Pancreas (tissue), 10 donors: ENCODE measurements around the gene HOXA11. TPM values are rescaled to one million over a fixed set of nuclear protein-coding genes. Genes with fewer than 3 reads are reported as not detected.

Source experiments
- ATAC-seq, 4 donors: fragments of 200-7000 bp; cut with Tn5 transposase; one replicate each; pipeline versions ENCODE4 v1.8.0 to v1.9.1; 2020; ENCODE audit warnings: mild to moderate bottlenecking in 4 of 4, moderate library complexity in 4 of 4
- DNase-seq, 6 donors: peaks; one replicate each; pipeline ENCODE4 v3.0.0-alpha.2; 2020
- FAIRE-seq: peaks from 2 replicates; lab custom pipeline; 2012; peaks lifted over from hg19 to GRCh38; lab: Jason Lieb, UNC
- H3K27ac ChIP-seq, 4 donors: fragments of 200-600 bp; sonication (generic); 1 replicate in 3 of 4; 2 replicates in 1 of 4; pipeline versions ENCODE4 v1.5.0 to v1.8.0; 2020
- H3K27me3 ChIP-seq, 4 donors: fragments of 200-600 bp; one replicate each; pipeline ENCODE4 v1.8.0; 2021
- H3K36me3 ChIP-seq, 3 donors: fragments of 200-600 bp; sonication (generic) in 1 of 3; one replicate each; pipeline versions ENCODE4 v1.5.0 to v1.8.0; 2020 to 2021
- H3K4me1 ChIP-seq, 3 donors: fragments of 200-600 bp; one replicate each; pipeline ENCODE4 v1.8.0; 2021
- H3K4me3 ChIP-seq, 4 donors: fragments of 200-600 bp; sonication (generic) in 2 of 4; one replicate each; pipeline versions ENCODE4 v1.5.0 to v1.8.0; 2020 to 2021
- H3K9me3 ChIP-seq, 4 donors: fragments of 200-600 bp; one replicate each; pipeline ENCODE4 v1.8.0; 2021
- CTCF ChIP-seq, 4 donors: fragments of 200-600 bp; sonication (generic) in 3 of 4; IDR thresholded peaks; one replicate each; pipeline versions ENCODE4 v1.5.0 to v1.8.0; 2021; ENCODE audit warnings: antibody characterized with exemption in 4 of 4
- WGBS, 2 donors: extraction: QIAGEN DNeasy Blood & Tissue Kit; methylation state at CpG; one replicate each; pipeline ENCODE4 v1.1.7; 2013; 5-methylcytosine and 5-hydroxymethylcytosine counted together
- intact Hi-C, 3 donors: fragments of 100-400 bp; cut with DNase I; formaldehyde crosslinking; loops; one replicate each; pipeline versions ENCODE4 v1.11.1 to v1.14.2; 2022
- polyA plus RNA-seq, 2 donors: library from polyadenylated mRNA; stranded (reverse); fragments of 200-250 nt; gene quantifications; one replicate each; pipeline ENCODE4 v1.2.3, GENCODE V29; 2013
- total RNA-seq, 6 donors: library from RNA; stranded (reverse); fragmentation: NEBNext Ultra II Directional in 4 of 6; extraction: Animal tissue kit (Norgen Biotek cat#: 25700) in 4 of 6; gene quantifications; one replicate each; pipeline versions ENCODE4 v1.2.1 to v1.2.4, GENCODE V29; 2021 to 2023
- donor health status: healthy with polysubstance abuse.
- donor health status: DM: no; HTN: no; CAD: no; lungs with moderate emphysema.
- donor health status: DM: no; HTN: no; CAD: no.
- donor health status: control.
- donor health status: control.
- donor health status: Bipolar disorder and iron deficiency.
- donor health status: DM: yes; HTN: yes; CAD: no.
- donor health status: DM: no; HTN: no; CAD: no.
- donor health status: DM: no; HTN: no; CAD: no.
- donor health status: DM: yes; HTN: yes; CAD: no.

The HOXA11 gene
- total and polyA plus RNA-seq, 8 donors = not detected

GRCh38 chr7:27172315-27172774, 12.7 kb downstream of the HOXA11 start:
- DNase-seq (peak in 3 of 6 donors; percentile 4 to 37 (median 37)), FAIRE-seq (no peak), ATAC-seq (no peak)
- intact Hi-C loops = no loop called here
- Histone ChIP-seq H3K4me3 (no peak overlapping the region), H3K4me1 (peaks cover 0 to 7% (median 0%) of the 10 kb centered on the region in 3 donors), H3K36me3 (no peaks in the 10 kb centered on the region), H3K9me3 (no peaks in the 10 kb centered on the region), H3K27me3 (peaks cover 13 to 88% (median 34%) of the 10 kb centered on the region in 4 donors), H3K27ac (no peak overlapping the region)
- TF ChIP-seq CTCF (IDR thresholded peaks at IDR 0.05) = no peak
- WGBS, 2 donors = 10 to 11% methylated on average over 10 of the region's 10 CpGs

- DNase-seq = peak in 2 of 6 donors; percentile 4 to 45
- peaks cover 13 to 89% (median 36%) of the 10 kb centered on the region in 4 donors for H3K27me3 ChIP-seq
- no peak overlapping the region for H3K27ac ChIP-seq
- no peak for FAIRE-seq
- 8 to 10% methylated on average over 30 of the region's 30 CpGs for WGBS, 2 donors
- no peaks in the 10 kb centered on the region for H3K36me3 ChIP-seq
- no peak for ATAC-seq
- no peaks in the 10 kb centered on the region for H3K9me3 ChIP-seq
- intact Hi-C loops = no loop called here
- no peak overlapping the region for H3K4me3 ChIP-seq
- H3K4me1 ChIP-seq = peaks cover 0 to 7% (median 0%) of the 10 kb centered on the region in 3 donors
- TF ChIP-seq CTCF (IDR thresholded peaks at IDR 0.05) = no peak
Measured at GRCh38 chr7:27171637-27172314, 13.3 kb downstream of the HOXA11 start.

- ATAC-seq = no peak
- DNase-seq = peak in 3 of 6 donors; percentile 4 to 38 (median 17)
- 9 to 11% methylated on average over 8 of the region's 8 CpGs for WGBS, 2 donors
- H3K9me3 ChIP-seq = no peaks in the 10 kb centered on the region
- H3K4me3 ChIP-seq = no peak overlapping the region
- intact Hi-C loops = no loop called here
- H3K4me1 ChIP-seq = peaks cover 0 to 7% (median 0%) of the 10 kb centered on the region in 3 donors
- no peak overlapping the region for H3K27ac ChIP-seq
- FAIRE-seq = no peak
- no peaks in the 10 kb centered on the region for H3K36me3 ChIP-seq
- no peak for TF ChIP-seq CTCF (IDR thresholded peaks at IDR 0.05)
- peaks cover 17 to 89% (median 39%) of the 10 kb centered on the region in 4 donors for H3K27me3 ChIP-seq
Measured at GRCh38 chr7:27171325-27171636, 13.8 kb downstream of the HOXA11 start.

GRCh38 chr7:27170426-27171324, 14.4 kb downstream of the HOXA11 start:
- intact Hi-C loops = no loop called here
- WGBS, 2 donors = 16 to 19% methylated on average over 11 of the region's 11 CpGs
- DNase-seq (no peak), FAIRE-seq (no peak), ATAC-seq (no peak)
- no peaks in the 10 kb centered on the region for H3K36me3 ChIP-seq
- H3K4me1 ChIP-seq = peaks cover 0 to 7% (median 0%) of the 10 kb centered on the region in 3 donors
- H3K27me3 ChIP-seq = peaks cover 17 to 89% (median 44%) of the 10 kb centered on the region in 4 donors
- no peak overlapping the region for H3K27ac ChIP-seq
- TF ChIP-seq CTCF (IDR thresholded peaks at IDR 0.05) = no peak
- no peak overlapping the region for H3K4me3 ChIP-seq
- H3K9me3 ChIP-seq = no peaks in the 10 kb centered on the region
